ENCODE data around the gene GLRX.

DNA sequence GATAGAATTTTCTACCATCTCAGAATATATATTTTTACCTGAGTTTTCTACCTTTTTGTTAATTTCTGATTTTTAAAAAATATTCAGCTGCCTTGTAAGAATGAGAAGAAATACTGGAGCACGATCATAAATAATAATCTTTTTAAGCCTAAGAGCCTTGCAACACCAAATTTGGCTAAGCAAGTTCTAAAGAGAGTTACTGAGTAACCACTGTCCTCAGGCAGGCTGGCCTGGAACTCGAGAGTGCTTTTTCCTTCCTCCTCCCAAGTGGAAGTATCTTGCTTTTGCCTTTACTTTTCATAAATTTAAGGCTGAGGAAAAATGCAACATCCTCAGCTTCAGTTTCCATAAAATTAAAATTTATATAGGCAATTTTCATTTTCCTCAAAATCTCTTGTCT, 21.0 kb downstream of the GLRX start:
- TF ChIP-seq, protein P1, sequence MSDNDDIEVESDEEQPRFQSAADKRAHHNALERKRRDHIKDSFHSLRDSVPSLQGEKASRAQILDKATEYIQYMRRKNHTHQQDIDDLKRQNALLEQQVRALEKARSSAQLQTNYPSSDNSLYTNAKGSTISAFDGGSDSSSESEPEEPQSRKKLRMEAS (IDR thresholded peaks at IDR 0.05) = no peak
- TF ChIP-seq TEAD4 (IDR thresholded peaks at IDR 0.05) (no peak), TCF12 (IDR thresholded peaks at IDR 0.05; ENCODE audit: low read depth) (no peak), FOXM1 (IDR thresholded peaks at IDR 0.05; ENCODE audit: borderline replicate concordance, low read depth) (no peak), YY1 (IDR thresholded peaks at IDR 0.05; ENCODE audit: low read depth) (no peak), EP300 (IDR thresholded peaks at IDR 0.05; ENCODE audit: borderline replicate concordance) (no peak), CREB1 (IDR thresholded peaks at IDR 0.05; ENCODE audit: low read depth) (no peak), EGR1 (IDR thresholded peaks at IDR 0.05) (no peak), RAD21 (IDR thresholded peaks at IDR 0.05; ENCODE audit: low read depth) (no peak)
- TF ChIP-seq, protein P2, sequence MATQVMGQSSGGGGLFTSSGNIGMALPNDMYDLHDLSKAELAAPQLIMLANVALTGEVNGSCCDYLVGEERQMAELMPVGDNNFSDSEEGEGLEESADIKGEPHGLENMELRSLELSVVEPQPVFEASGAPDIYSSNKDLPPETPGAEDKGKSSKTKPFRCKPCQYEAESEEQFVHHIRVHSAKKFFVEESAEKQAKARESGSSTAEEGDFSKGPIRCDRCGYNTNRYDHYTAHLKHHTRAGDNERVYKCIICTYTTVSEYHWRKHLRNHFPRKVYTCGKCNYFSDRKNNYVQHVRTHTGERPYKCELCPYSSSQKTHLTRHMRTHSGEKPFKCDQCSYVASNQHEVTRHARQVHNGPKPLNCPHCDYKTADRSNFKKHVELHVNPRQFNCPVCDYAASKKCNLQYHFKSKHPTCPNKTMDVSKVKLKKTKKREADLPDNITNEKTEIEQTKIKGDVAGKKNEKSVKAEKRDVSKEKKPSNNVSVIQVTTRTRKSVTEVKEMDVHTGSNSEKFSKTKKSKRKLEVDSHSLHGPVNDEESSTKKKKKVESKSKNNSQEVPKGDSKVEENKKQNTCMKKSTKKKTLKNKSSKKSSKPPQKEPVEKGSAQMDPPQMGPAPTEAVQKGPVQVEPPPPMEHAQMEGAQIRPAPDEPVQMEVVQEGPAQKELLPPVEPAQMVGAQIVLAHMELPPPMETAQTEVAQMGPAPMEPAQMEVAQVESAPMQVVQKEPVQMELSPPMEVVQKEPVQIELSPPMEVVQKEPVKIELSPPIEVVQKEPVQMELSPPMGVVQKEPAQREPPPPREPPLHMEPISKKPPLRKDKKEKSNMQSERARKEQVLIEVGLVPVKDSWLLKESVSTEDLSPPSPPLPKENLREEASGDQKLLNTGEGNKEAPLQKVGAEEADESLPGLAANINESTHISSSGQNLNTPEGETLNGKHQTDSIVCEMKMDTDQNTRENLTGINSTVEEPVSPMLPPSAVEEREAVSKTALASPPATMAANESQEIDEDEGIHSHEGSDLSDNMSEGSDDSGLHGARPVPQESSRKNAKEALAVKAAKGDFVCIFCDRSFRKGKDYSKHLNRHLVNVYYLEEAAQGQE (IDR thresholded peaks at IDR 0.05; ENCODE audit: low read depth) = no peak
